ENCODE data around the gene NTHL1.
A peak's percentile ranks its signal among the peaks of the same experiment; 100 is the strongest.
"Not testable (repeated sequence)": the region's sequence is repeated elsewhere in the genome, so short reads cannot be mapped to it uniquely, and the experiment has no call there.

NTHL1 gene

GRCh38 chr16:2028146-2028545 is 19.5 kb downstream of the NTHL1 start:
- DNase-seq (no peak), ATAC-seq (no peak)

- no peak for DNase-seq
- ATAC-seq: no peak
These were observed 20.3 kb downstream of the NTHL1 start for GRCh38 chr16:2027024-2028010.

- DNase-seq (no peak), ATAC-seq (no peak)
These were observed 21.1 kb downstream of the NTHL1 start, which contains the start of gene NHERF2 for GRCh38 chr16:2026461-2027023. TSS of gene NHERF2 (plus strand) at chr16:2026902. CDS start at chr16:2027006, 104 bp downstream.

GRCh38 chr16:2025878-2026460 is 21.7 kb downstream of the NTHL1 start:
- no peak for ATAC-seq
- no peak for DNase-seq

GRCh38 chr16:2025251-2025650 is 22.4 kb downstream of the NTHL1 start:
- ATAC-seq: no peak
- no peak for DNase-seq

GRCh38 chr16:2024032-2024420 is 23.6 kb downstream of the NTHL1 start:
- ATAC-seq (no peak), DNase-seq (no peak)

- DNase-seq (peak; percentile 99), ATAC-seq (peak; percentile 85)
These were observed 24.3 kb downstream of the NTHL1 start for GRCh38 chr16:2023092-2024031.

GRCh38 chr16:2022723-2023091 is 24.9 kb downstream of the NTHL1 start:
- peak; percentile 9 for ATAC-seq
- DNase-seq: no peak

GRCh38 chr16:2019921-2020831 is 27.5 kb downstream of the NTHL1 start:
- no peak for ATAC-seq

GRCh38 chr16:2019518-2019920 is 28.1 kb downstream of the NTHL1 start, which contains the start of gene NPW:
TSS of gene NPW (plus strand) at chr16:2019785.
- DNase-seq (peak; percentile 62), ATAC-seq (peak; percentile 28)

More at GRCh38 chr16:2019921-2020831, 27.5 kb downstream of the NTHL1 start:
- DNase-seq: no peak

GRCh38 chr16:2016407-2016922 is 31.2 kb downstream of the NTHL1 start:
- peak; percentile 52 for DNase-seq
- no peak for ATAC-seq

- no peak for DNase-seq
- no peak for ATAC-seq
These were observed 31.8 kb downstream of the NTHL1 start for GRCh38 chr16:2015947-2016208.

GRCh38 chr16:2015117-2015946 is 32.3 kb downstream of the NTHL1 start:
- ATAC-seq: no peak
- no peak for DNase-seq

- no peak for ATAC-seq
- no peak for DNase-seq
These were observed 34.1 kb downstream of the NTHL1 start for GRCh38 chr16:2013527-2013926.

- not testable (repeated sequence) for ATAC-seq, DNase-seq
These were observed 35.9 kb downstream of the NTHL1 start for GRCh38 chr16:2011726-2012125.

GRCh38 chr16:2009791-2010510 is 37.7 kb downstream of the NTHL1 start, which contains the start of gene ZNF598:
TSS of gene ZNF598 (minus strand) at chr16:2009821.
- peak; percentile 89 for DNase-seq
- peak; percentile 96 for ATAC-seq

GRCh38 chr16:2009164-2009711 is 38.4 kb downstream of the NTHL1 start:
- ATAC-seq (peak; percentile 17), DNase-seq (peak; percentile 44)

GRCh38 chr16:2008631-2009163 is 38.9 kb downstream of the NTHL1 start:
- DNase-seq (peak; percentile 64), ATAC-seq (no peak)

Data from stimulated activated naive CD8-positive, alpha-beta T cell treated with anti-CD3 and anti-CD28 coated beads, Interleukin-15, Interleukin-2, amounts not matched to agents 100 U/mL and 50 U/mL, for 24 hours (primary cell).